ENCODE results near the gene DUSP2.
"Not testable (repeated sequence)": the region's sequence is repeated elsewhere in the genome, so short reads cannot be mapped to it uniquely, and the experiment has no call there.

Gene DUSP2

DNA sequence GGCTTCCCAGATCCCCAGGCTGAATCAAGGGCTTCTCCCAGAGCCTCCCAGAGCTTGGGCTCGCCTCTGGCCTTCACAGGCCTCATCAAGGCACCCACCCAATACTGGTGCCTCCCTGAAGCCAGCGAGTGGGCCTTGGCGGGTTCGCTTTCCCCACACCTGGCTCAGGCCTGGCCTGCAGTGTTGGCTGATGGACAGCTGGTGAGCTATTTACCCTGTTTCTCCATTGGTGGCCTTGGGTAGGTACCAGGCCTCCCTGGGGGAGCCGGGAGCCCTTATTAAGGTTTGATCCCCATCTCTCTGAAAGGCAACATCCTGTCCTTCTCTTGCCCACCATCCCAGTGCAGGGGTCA, 18.2 kb upstream of the DUSP2 start:
- no peak for DNase-seq (ENCODE audit: low spot score)
- FAIRE-seq = no peak

DNA sequence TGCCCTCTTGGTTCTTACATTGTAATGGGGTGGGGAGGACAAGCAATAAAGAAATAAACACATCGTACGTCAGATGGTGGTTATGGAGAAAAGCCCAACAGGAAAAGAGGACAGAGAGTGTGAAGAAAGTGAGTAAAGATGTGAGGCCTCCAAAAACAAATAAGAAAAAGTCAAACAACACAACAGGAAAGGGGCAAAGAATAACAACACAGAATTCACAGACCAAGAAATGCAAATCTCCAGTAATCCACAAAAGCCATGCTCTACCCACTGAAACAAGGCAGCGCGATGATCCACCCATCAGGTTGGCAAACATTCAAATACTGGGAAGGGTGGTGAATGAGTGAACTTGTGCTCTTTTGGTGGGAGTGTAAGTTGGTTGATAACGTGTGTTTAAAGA, 16.7 kb upstream of the DUSP2 start:
- DNase-seq (ENCODE audit: low spot score) = no peak
- no peak for FAIRE-seq

DNA sequence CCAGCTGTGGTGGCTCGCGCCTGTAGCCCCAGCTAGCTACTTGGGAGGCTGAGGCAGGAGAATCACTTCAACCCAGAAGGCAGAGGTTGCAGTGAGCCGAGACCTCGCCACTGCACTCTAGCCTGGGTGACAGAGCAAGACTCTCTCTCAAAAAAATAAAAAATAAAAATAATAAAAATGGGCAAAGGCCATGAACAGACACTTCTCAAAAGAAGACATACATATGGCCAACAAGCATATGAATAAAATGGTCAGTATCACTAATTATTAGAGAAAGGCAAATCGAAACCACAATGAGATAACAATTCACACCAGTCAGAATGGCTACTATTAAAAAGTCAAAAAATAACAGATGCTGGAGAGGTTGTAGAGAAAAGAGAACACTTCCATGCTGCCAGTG, 15.1 kb upstream of the DUSP2 start:
- not testable (repeated sequence) for FAIRE-seq; DNase-seq (ENCODE audit: low spot score)

DNA sequence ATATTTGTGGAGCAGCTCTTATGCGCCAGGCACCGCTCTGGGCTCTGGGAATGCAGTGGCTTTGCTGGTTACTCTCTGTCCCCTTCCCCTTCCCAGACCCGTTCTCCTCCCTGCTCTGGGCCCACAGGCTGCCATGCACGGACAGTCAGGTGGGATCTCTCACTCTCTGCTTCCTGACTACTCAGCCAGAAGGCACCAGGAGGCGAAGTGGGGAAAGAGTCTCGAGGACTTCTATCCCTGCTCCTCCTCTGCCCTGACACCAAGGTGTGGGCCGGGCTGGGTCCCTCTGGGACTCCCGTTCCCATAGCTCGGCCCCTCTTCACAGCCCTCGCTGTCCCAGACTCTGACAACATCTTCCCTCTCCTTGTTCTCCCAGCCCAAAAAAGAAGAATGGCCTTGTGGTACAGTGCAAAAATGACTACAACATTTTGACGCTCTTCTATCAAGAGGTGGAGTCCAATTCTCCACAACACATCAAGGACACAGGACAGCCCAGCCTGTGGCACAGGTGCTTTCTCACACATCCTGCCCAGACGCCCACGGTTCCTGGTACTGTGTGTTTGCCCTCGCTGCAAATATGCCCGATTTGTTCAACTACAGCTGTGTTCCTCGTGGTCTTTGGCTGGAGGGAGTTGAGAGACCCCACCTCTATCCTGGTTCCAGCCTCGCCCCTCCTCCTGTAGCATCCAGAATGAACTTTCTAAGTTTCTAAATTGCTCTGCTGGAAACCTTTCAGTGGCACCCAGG, 14.0 kb upstream of the DUSP2 start:
- DNase-seq (ENCODE audit: low spot score) = no peak
- peak; percentile 30 for FAIRE-seq

DNA sequence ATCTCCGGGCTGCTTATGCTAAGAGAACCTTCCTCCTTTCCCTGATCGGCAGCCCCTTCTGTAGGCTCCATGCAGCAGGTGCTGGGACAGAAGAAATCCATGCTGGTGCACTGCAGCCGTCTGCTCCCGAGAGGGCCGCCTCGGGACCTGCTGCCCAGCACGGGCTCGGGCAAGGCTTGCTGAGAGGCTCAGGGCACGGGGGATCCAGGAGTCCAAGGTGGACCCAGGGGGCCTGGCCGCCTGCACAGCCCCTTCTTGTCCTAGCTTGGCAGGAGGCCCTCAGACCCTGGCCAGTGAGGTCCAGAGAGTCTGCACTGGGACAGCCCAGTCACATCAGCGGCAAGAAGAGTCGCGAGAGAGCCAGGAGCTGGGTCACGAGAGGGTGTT, 13.3 kb upstream of the DUSP2 start:
- no peak for DNase-seq (ENCODE audit: low spot score)
- no peak for FAIRE-seq

DNA sequence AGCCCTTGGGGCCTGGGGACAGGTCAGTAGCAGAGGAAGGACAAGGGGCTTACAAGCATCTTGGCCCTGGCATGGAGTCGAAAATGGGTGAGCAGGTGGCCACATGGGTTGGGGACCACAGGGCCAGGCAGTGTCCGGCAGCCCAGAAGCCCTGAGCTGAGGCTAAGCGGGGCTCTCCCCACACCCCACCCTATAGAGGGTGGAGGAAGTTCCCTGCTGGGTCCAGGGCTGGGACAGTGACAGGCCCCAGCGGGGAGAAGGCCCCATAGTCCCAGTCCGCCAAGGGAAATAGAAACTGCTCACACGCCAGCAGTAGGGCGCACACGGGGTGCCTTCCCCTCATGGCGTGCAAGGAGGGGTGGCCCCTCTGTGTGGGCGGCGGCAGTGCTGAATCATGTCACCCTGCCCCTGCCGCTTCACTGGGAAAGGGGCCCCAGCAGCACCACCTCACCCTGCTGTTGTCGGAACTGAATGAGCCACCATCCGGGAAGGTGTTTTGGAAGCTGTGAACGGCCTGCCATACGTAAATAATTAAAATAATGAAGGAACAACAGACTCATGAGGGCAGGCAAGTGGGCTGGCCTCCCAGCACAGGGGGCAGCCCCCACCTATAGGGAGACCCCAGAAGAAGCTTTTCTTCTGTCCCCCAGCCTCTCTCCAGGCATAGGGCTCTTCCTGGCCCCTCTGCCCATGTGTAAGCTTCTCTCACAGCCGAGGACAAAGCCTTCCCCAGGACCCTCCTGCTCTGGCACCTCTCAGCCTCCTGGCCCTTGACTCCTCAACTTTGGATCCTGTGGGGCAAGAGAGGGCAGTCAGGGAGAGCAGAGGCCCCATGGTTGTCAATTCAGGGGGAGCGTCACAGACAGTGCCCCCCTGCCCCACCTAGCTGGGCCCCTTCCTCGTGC, 12.7 kb upstream of the DUSP2 start:
- DNase-seq (ENCODE audit: low spot score) = no peak
- FAIRE-seq = no peak

DNA sequence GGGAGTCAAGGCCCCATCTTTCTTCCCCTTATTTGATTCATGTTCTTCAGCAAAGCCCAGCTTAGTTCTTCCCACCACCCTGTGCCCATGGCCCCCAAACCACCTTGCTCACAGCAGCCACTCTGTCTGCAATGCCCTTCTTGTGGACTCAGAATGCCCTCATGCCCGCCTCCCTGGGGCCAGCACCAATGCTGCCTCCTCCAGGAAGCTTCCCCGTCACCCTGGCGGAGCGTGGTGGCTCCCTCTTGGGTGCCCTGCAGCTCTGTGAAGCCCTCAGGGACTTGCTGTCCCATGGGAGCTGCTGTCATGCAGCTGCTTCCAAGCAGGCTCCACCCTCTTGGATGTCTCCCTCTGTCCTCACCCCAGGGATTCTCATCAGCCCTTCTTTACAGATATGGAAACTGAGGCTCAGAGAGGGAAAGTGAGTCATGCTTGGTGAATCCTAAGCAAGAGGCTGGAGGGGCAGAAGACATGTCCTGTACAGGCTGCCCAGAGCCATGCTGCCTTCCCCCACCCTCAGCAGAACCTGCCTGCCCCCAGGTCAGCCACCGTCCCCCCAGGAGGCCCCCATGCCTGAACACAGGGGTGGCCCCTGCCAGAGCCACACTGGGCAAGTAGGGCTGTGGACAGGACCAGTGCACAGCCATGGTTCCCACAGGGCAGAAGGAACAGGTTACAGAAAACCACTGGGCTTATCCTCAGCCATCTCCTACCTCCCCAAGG, 11.8 kb upstream of the DUSP2 start:
- FAIRE-seq = no peak
- no peak for DNase-seq (ENCODE audit: low spot score)

DNA sequence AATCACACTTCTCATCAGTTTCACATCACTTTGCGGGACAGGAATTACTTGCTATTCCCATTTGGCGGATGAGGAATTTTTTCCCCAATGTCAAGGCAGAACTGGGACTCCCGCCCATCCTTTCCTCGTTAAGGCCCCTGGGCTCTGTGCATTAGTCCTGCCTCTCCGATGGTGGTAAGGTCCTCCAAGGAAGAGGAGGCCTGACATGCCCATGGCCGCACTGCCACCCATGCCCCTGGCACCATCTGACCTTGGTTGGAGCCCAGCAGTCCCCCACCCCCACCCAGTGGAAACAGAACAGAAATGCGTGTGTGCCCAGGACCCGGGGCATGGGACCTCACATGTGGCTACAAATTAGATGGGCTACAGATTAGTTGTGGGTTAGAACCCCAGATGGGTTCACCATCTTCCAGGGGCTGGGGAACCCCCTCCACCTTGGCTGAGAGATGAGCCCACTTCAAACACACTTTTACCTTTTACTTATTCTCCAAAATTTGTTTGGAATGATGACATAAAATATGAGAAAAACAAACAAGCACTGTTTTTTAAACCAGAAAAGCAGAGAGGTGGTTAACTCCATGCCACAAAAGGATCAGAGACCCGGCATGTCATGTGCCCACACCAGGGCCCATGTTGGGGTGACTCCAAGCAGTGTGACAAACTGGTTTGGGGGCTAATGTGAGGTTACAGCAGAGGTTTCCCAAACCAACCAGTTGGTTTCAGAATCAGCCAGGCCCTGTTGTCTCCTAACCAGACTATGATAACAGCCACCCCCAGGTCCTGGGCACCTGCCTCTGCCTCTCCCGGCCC, 11.0 kb upstream of the DUSP2 start:
- FAIRE-seq = no peak

DNA sequence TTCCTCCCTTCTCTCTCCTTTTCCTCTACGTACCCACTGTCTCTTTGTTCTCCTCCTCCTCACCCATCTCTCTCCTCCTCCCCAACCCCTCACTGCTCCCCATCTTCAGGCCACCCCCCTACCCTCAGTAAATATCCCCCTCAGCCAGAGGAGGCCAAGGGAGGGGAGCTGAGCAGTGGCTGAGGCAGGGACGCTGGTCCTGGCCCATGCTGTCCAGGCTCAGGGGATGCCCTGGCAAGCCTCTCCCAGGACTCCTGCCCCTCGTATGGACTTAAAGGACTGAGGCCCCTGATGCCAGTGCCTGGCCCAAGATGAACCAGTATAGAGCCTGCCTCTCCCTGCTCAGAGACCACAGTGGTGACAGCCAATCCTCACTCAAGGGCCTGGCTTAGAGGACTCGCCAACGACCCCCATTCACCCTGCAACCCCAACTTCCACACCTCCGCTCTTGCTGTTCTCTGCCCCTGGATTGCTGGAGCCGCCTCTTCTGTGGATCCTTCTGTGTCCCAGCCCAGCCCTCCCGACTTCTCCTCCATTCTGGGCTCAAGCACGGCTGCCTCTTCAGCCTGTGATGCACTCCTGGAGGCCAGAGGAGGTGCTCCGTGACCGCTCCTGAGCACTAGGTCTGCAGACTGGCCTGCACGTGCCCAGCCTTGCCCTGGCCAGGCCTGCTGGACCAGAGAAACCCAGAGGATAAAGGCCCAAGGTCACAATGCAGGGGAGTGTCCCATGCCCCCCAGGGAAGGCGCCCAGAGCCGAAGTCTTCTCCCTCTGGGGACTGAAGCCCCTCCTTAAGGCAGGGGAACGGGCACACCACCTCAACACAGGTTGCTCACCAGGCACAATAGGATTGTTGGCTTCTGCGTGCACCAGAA, 9.5 kb upstream of the DUSP2 start:
- peak; percentile 5 for FAIRE-seq
- DNase-seq (ENCODE audit: low spot score) = no peak

More for the DNA sequence above, 11.0 kb upstream of the DUSP2 start:
- no peak for DNase-seq (ENCODE audit: low spot score)

DNA sequence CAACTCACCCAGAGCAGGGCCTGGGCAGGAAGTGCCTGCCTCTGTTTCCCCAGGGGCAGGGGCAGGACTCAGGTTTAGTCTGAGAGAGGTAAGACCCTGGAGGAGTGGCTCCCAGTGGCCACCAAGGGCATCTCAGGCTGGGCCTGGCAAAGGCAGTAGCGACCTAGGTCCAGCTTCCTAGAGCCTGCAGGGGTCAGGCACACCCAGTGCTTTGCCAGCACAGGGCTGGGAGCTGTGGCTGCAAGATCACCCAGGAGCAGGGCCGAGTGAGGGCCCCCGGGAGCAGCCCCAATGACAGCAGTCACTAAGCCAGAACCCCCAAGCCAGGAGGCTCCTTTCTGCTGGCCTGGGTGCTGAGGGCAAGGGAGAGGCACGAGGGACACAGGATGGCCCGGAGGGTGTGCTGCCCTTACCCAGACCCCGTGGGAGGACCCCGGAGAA, 8.8 kb upstream of the DUSP2 start:
- FAIRE-seq (no peak), DNase-seq (ENCODE audit: low spot score) (no peak)

DNA sequence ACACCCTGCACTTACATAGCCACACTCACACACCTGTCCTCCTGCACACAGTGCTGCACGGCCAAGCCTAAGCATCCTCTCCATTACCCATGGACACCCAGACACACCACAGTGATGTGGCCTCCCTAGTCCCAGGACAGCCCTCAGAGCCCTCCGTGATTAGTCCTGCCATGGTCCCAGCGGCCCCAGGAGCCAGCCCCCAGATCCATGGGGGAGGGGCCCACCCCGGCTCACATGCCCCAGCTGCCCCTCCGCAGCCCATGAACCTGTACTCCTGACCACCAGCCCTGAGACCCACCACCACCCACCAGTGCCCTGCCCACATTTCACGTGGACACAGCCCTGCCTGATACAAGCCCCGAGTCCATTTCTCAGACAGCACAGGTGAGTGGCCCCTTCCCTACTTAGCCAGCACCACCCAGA, 8.1 kb upstream of the DUSP2 start:
- DNase-seq (ENCODE audit: low spot score) (no peak), FAIRE-seq (no peak)

DNA sequence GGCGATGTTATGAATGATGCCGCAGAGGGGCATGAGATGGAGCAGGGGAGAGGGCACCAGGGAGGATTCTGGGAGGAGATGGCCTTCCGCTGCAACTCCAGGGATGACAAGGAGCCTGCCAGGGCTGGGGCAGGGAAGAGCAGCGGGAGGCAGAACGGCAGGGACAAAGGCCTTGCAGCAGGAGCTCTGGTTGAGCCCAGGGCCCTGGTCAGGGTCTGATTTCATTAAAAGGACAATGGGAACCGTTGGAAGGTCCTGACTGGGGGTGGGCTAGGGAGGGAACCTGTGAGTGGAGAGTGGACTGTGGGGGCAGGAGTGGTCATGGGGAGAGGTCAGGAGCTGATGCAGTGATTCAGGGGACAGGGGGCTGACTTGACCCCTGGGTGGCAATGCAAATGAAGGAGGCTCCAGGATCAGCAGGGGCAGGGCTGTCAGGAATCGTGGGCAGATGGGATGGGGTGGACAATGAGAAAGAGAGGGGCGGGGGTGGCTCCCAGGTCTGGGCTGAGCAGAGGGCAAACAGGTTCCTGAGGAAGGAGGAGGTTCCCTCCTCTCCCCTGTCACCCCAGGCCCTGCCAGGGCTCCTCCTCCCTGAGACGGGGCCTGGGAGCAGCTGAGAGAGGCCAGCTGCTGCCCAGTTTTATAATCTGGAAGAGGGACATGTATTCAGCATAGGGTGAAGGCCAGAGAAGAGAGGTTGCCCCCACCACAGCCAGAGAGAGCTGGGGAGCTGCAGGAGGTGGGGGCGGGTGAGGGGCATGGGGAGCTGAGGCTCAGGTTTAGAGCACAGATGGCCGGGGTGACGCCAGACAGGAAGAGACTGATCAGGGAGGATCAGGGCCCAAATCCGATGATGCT, 7.3 kb upstream of the DUSP2 start:
- no peak for DNase-seq (ENCODE audit: low spot score)

DNA sequence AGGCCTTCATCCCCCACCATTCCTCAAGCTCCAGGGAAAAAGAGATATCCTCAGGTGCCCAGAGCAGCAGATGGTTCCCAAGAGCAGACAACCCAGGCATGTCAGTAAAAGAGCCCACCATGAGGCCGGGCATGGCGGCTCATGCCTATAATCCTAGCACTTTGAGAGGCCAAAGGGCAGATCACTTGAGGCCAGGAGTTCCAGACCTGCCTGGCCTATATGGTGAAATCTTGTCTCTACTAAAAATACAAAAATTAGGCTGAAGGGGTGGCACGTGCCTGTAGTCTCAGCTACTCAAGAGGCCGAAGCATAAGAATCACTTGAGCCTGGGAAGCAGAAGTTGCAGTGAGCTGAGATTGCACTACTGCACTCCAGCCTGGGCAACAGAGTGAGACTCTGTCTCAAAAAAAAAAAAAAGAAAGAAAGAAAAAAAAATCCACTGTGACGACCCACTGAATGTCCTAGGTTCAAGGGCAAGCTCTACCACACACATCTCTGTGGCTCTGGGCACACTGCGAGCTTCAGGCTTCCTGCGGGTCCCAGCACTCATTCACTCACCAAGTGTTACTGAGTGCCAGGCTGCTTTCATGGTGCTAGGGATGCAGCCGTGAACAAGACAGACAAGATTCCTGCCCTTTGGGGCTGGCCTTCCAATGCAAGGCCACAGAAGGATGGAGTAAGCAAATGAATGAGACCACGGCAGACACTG, 6.5 kb upstream of the DUSP2 start:
- FAIRE-seq (no peak), DNase-seq (ENCODE audit: low spot score) (no peak)

More for the DNA sequence above, 7.3 kb upstream of the DUSP2 start:
- no peak for FAIRE-seq

DNA sequence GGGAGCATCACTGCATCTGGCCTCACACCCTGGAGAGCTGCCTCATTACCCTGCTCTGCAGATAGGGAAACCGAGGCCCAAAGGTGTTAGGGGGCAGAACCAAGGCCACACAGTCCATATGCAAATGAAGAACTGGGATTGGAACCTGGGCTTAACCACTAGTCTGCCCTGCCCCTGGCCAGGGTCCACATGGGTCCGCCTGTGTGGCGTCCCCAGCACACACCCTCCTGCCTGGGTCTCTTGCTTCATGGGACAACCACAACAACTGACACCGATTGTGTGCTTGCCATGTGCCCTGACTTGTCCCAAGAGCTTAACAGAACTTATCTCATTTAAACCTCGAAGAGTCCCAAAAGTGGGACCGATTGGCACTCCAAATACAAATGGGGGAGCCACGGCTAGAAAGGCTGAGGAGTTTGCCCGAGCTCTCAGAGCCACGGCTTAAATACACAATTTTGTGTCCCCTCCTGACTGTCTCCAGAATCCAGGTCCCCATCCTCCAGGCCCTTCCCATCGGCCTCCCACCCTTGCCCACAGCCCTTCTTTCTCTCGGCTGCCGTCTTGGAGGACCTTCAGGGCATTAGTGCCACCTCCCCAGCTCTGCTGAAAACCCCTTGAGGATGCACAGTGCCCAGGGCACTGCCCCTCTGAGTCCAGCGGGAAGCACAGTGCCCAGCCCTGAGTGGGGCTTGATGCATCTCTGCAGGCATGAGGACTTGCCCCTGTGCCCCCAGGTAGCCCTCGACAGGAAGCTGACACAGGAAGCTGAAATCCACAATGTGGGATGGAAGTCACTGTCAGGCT, 5.8 kb upstream of the DUSP2 start:
- FAIRE-seq (peak; percentile 20), DNase-seq (ENCODE audit: low spot score) (no peak)

DNA sequence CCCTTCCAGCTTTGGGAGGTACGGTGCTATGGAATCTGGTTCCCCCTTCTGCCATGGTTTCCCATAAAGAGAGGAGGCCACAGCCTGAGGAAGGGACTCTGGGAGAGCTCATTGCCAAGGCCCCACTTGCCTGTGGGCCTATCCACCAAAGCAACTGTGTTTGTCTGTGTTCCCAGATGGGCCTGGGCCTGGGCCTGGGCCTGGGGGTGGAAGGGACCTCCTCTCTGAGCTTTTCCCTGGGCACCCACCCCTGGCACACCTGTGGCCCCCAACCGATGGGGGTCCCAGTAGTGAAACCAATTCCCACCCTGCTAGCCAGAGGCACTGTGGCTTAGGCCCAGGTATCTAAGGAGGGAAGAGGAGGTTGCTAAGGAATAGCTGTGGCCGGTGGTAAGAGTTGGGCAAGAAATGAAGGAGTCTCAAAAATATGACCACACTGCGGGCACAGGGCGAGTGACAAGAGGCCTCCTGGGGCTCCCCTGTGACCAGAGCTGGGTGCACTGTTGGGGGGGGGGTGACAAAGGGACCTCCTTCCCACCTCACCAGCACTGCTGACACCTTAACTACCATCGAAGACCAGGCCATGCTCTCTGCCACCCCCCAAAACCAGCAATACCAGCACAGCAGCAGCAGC, 4.9 kb upstream of the DUSP2 start:
- no peak for FAIRE-seq
- no peak for DNase-seq (ENCODE audit: low spot score)

DNA sequence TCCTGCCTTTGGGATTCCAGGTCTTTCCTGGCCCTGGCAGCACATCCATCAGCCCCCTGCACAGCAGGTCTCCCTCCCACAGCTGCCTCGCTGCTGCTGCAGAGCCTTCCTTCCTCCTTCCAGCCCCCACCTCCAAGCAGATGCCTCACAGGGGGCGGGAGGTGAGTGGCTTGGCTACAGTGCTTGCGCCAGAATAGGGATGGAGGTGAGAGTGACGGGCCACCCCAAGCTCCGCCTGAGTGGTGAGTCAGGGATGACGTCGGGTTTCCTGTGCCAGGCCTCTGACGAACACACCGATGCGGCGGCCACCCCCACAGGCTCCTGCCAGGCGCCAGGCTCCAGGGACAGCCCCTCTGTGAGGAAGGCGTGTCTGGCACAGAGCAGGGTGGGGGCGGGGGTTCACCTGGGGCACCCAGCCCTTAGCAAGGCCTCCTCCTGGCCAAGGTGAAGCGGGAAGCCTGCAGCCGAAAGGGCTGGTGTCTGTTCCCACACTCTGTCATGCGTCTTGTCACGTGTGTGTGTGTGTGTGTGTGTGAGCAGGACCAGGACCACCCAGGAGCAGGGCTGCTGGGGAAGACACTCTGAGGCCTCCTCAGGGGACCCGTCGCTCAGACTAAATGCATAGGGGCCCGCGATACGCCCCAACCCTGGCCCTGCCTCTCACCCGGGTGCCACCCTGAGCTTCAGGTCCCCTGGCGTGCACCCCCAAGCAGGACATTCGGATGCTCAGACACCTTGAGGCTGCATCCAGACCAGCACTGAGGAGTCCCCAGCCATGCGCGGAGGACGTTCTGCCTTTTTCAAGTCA, 3.4 kb upstream of the DUSP2 start:
- peak; percentile 95 for FAIRE-seq
- DNase-seq (ENCODE audit: low spot score) = peak; percentile 92
